Measurements from ENCODE around the gene FAM24A. TPM values are rescaled to one million over a fixed set of nuclear protein-coding genes. Genes with fewer than 3 reads are reported as not detected.
"Not testable (repeated sequence)": the region's sequence is repeated elsewhere in the genome, so short reads cannot be mapped to it uniquely, and the experiment has no call there.

Gene FAM24A
- total and polyA plus RNA-seq, 2 donors (not counting 1 experiment from before 2014, with no cell fraction given), result not detected

GRCh38 chr10:122903861-122904260 lies 6.5 kb upstream of the FAM24A start:
- H2AFZ ChIP-seq (ENCODE audit: insufficient read depth, low read depth, low read length, poor library complexity, severe bottlenecking); H3K27ac ChIP-seq (ENCODE audit: low read length in 2 of 2); intact Hi-C loops (cut with micrococcal nuclease); H3K4me1 ChIP-seq (ENCODE audit: control insufficient read depth in 2 of 2, insufficient read depth in 2 of 2, low read length in 2 of 2); H3K36me3 ChIP-seq (replicated peaks in 1 of 2; ENCODE audit: control extremely low read depth in 1 of 2, control insufficient read depth in 1 of 2, extremely low read depth in 1 of 2, insufficient read depth in 2 of 2, low read length in 1 of 2); H3K4me2 ChIP-seq (replicated peaks; ENCODE audit: low read depth, low read length, poor library complexity, severe bottlenecking); H3K4me3 Mint-ChIP-seq; H3K4me3 ChIP-seq (ENCODE audit: control extremely low read depth in 1 of 5, extremely low read depth in 1 of 5, insufficient read depth in 1 of 5, low read depth in 2 of 5, low read length in 4 of 5); H3K4me1 Mint-ChIP-seq; H3K9me3 ChIP-seq (ENCODE audit: control extremely low read depth in 1 of 3, control insufficient read depth in 2 of 3, insufficient read depth in 1 of 3, low read length in 2 of 3); H3K9me3 Mint-ChIP-seq (ENCODE audit: insufficient read depth); H3K79me2 ChIP-seq (ENCODE audit: control insufficient read depth, insufficient read depth, low read length); H4K20me1 ChIP-seq (ENCODE audit: control insufficient read depth, insufficient read depth, low read length, poor library complexity, severe bottlenecking); ATAC-seq (ENCODE audit: low read depth); DNase-seq; H3K9ac ChIP-seq (ENCODE audit: low read length); H3K27ac Mint-ChIP-seq; CTCF ChIA-PET; POLR2A ChIA-PET: not testable (repeated sequence)
- peaks cover 0 to 10% (median 3%) of the 10 kb centered on the region in 4 experiments for H3K27me3 ChIP-seq (replicated peaks in 1 of 4; ENCODE audit: control extremely low read depth in 1 of 4, control insufficient read depth in 3 of 4, insufficient read depth in 4 of 4, low read length in 3 of 4)
- WGBS (ENCODE audit: insufficient coverage), result no CpG with 5 or more reads among the region's 4 CpGs
- peaks cover 28% of the 10 kb centered on the region for H3K27me3 Mint-ChIP-seq

GRCh38 chr10:122911889-122912484 lies 1.6 kb downstream of the FAM24A start:
- ChIA-PET CTCF (no interaction called here), POLR2A (no interaction called here)
- ATAC-seq (ENCODE audit: low read depth), result peak; percentile 49
- no peaks in the 10 kb centered on the region for H3K4me1 Mint-ChIP-seq
- TF ChIP-seq CTCF (IDR thresholded peaks at IDR 0.05), result no peak
- no peak for TF ChIP-seq EZH2 (IDR thresholded peaks at IDR 0.05; ENCODE audit: borderline replicate concordance, insufficient read depth, low read depth, low read length, poor library complexity, severe bottlenecking)
- Histone ChIP-seq H4K20me1 (ENCODE audit: control insufficient read depth, insufficient read depth, low read length, poor library complexity, severe bottlenecking) (no peaks in the 10 kb centered on the region), H3K79me2 (ENCODE audit: control insufficient read depth, insufficient read depth, low read length) (no peaks in the 10 kb centered on the region), H2AFZ (ENCODE audit: insufficient read depth, low read depth, low read length, poor library complexity, severe bottlenecking) (no peak overlapping the region), H3K9ac (ENCODE audit: low read length) (no peak overlapping the region), H3K36me3 (replicated peaks in 1 of 2; ENCODE audit: control extremely low read depth in 1 of 2, control insufficient read depth in 1 of 2, extremely low read depth in 1 of 2, insufficient read depth in 2 of 2, low read length in 1 of 2) (no peaks in the 10 kb centered on the region), H3K4me1 (ENCODE audit: control insufficient read depth in 2 of 2, insufficient read depth in 2 of 2, low read length in 2 of 2) (no peaks in the 10 kb centered on the region), H3K4me2 (replicated peaks; ENCODE audit: low read depth, low read length, poor library complexity, severe bottlenecking) (no peak overlapping the region), H3K27ac (ENCODE audit: low read length in 2 of 2) (no peak overlapping the region), H3K9me3 (ENCODE audit: control extremely low read depth in 1 of 3, control insufficient read depth in 2 of 3, insufficient read depth in 1 of 3, low read length in 2 of 3) (peaks cover 0 to 4% (median 0%) of the 10 kb centered on the region in 3 donors), H3K27me3 (replicated peaks in 1 of 4; ENCODE audit: control extremely low read depth in 1 of 4, control insufficient read depth in 3 of 4, insufficient read depth in 4 of 4, low read length in 3 of 4) (peaks cover 0 to 3% (median 0%) of the 10 kb centered on the region in 4 experiments), H3K4me3 (ENCODE audit: control extremely low read depth in 1 of 5, extremely low read depth in 1 of 5, insufficient read depth in 1 of 5, low read depth in 2 of 5, low read length in 4 of 5) (no peak overlapping the region)
- peak; percentile 29 for DNase-seq
- H3K27ac Mint-ChIP-seq, result no peak overlapping the region
- no peaks in the 10 kb centered on the region for H3K9me3 Mint-ChIP-seq (ENCODE audit: insufficient read depth)
- WGBS (ENCODE audit: insufficient coverage), result 24% methylated on average over 4 of the region's 5 CpGs
- intact Hi-C loops (cut with micrococcal nuclease), result no loop called here
- no peak overlapping the region for H3K4me3 Mint-ChIP-seq
- peaks cover 19% of the 10 kb centered on the region for H3K27me3 Mint-ChIP-seq

All from B cell (primary cell).